ENCODE data around the gene PEX6.

DNA sequence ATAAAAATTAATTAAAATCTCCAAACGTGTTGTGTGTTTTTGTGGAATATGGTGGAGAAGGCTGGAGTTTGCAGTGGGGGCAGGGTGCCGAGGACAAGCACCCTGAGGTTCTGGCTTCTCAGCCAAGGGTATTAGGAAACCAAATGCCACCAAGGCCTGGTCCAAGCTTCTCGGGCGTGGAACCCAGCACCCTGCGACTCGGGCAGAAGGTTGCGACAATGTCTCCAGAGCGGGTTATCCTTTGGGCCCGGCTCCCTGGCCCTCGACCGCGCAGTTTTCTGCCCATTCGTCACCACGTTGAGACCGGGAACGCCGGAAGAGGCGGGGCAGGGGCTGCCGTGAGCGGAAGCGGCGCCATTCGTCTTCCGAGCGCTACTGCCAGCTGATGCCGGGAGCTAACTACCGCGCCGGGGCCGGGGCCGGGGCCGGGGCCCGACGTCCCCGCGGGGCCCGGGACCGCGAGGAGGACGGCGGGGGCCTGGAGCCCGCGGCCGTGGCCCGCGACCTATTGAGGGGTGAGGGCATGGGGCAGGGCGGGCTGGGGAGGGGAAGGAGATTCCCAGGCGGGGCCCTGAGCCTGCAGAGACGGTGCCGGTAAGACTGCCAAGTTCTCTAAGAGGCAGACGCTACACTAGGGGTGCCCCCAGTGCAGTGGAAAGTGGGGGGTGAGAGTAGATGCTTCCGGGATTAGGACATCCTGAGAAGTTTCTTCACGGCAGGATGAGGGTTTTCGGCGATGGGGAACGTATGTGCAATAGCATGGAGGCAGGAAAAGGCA lies 42.5 kb upstream of the PEX6 start, which contains the start of gene RRP36:
- TF ChIP-seq YY1 (IDR thresholded peaks at IDR 0.05; ENCODE audit: insufficient read depth, insufficient read length): peak; percentile 18
- no peak for TF ChIP-seq SUZ12 (IDR thresholded peaks at IDR 0.05; ENCODE audit: extremely low read depth, insufficient read depth, insufficient read length)
- TF ChIP-seq ZNF274 (IDR thresholded peaks at IDR 0.05; ENCODE audit: low read depth, low read length): no peak
